H1 (cell line): ENCODE results near the gene ITGA5. TPM values are rescaled to one million over a fixed set of nuclear protein-coding genes. Genes with fewer than 3 reads are reported as not detected.

ENCODE experiments used
- CHD1 ChIP-seq: IDR thresholded peaks from 2 replicates; pipeline ENCODE4 v1.6.1; 2012; ENCODE audit warnings: low read depth, low read length, improper control_type of control experiment
- E2F6 ChIP-seq: IDR thresholded peaks from 2 replicates; pipeline ENCODE4 v1.6.1; 2012; ENCODE audit warnings: inconsistent platforms
- EGR1 ChIP-seq: IDR thresholded peaks from 2 replicates; pipeline ENCODE4 v1.6.1; 2011; ENCODE audit warnings: low read depth, low read length, borderline replicate concordance
- EZH2 ChIP-seq: fragments of 200-600 bp; sonication (generic); IDR thresholded peaks from 2 replicates; pipeline ENCODE4 v1.7.1; 2012; ENCODE audit warnings: low read depth, mild to moderate bottlenecking, moderate library complexity, low read length, inconsistent platforms; ENCODE audit not compliant: severe bottlenecking
- KDM1A ChIP-seq: fragments of 200-600, 300-600 bp; sonication (generic); IDR thresholded peaks from 2 replicates; pipeline ENCODE4 v1.7.1; 2016; ENCODE audit warnings: mild to moderate bottlenecking, low read length, borderline replicate concordance
- NANOG ChIP-seq: IDR thresholded peaks from 2 replicates; pipeline ENCODE4 v1.6.1; 2011; ENCODE audit warnings: low read length, low read depth, mild to moderate bottlenecking, inconsistent platforms; ENCODE audit not compliant: insufficient read depth, poor library complexity, severe bottlenecking
- PHF8 ChIP-seq: fragments of 200-600 bp; sonication (generic); conservative IDR thresholded peaks from 2 replicates; pipeline ENCODE4 v1.7.1; 2012; ENCODE audit warnings: low read depth, mild to moderate bottlenecking, inconsistent platforms, low read length, moderate library complexity
- SIRT6 ChIP-seq: IDR thresholded peaks from one replicate; pipeline ENCODE4 v1.7.1; 2012; ENCODE audit warnings: low read length, inconsistent platforms
- polyA plus RNA-seq, 7 experiments: library from polyadenylated mRNA; depleted of rRNA in 3 of 7; stranded (reverse) in 5 of 7; unstranded in 2 of 7; fragments of >200 nt in 5 of 7; fragments of 200-250 nt in 2 of 7; gene quantifications; 1 replicate in 5 of 7; 2 replicates in 1 of 7; 4 replicates in 1 of 7; pipeline versions ENCODE4 v1.2.1 to v1.2.3, GENCODE V29; 2011 to 2013; ENCODE audit warnings: missing spikeins in 2 of 7, mixed read lengths in 2 of 7
- total RNA-seq: library from RNA; stranded (reverse); fragmentation: NEBNext Ultra II Directional; extraction: Animal tissue kit (Norgen Biotek cat#: 25700); gene quantifications from 2 replicates; pipeline ENCODE4 v1.2.1, GENCODE V29; 2021
- TF ChIP-seq, protein P1 (sequence below): fragments of 300-600 bp; sonication (generic); IDR thresholded peaks from 2 replicates; pipeline ENCODE4 v1.7.1; 2012; ENCODE audit warnings: low read length, moderate library complexity, mild to moderate bottlenecking, inconsistent platforms; ENCODE audit not compliant: insufficient replicate concordance

The ITGA5 gene
- total and polyA plus RNA-seq, 2 of the 8 experiments (the other 6 are each of a cell fraction or from before 2014, with no cell fraction given): 11.6 to 19.4 TPM

GRCh38 chr12:54460317-54460923 lies 41.4 kb upstream of the ITGA5 start (continued):
- TF ChIP-seq, protein P1, sequence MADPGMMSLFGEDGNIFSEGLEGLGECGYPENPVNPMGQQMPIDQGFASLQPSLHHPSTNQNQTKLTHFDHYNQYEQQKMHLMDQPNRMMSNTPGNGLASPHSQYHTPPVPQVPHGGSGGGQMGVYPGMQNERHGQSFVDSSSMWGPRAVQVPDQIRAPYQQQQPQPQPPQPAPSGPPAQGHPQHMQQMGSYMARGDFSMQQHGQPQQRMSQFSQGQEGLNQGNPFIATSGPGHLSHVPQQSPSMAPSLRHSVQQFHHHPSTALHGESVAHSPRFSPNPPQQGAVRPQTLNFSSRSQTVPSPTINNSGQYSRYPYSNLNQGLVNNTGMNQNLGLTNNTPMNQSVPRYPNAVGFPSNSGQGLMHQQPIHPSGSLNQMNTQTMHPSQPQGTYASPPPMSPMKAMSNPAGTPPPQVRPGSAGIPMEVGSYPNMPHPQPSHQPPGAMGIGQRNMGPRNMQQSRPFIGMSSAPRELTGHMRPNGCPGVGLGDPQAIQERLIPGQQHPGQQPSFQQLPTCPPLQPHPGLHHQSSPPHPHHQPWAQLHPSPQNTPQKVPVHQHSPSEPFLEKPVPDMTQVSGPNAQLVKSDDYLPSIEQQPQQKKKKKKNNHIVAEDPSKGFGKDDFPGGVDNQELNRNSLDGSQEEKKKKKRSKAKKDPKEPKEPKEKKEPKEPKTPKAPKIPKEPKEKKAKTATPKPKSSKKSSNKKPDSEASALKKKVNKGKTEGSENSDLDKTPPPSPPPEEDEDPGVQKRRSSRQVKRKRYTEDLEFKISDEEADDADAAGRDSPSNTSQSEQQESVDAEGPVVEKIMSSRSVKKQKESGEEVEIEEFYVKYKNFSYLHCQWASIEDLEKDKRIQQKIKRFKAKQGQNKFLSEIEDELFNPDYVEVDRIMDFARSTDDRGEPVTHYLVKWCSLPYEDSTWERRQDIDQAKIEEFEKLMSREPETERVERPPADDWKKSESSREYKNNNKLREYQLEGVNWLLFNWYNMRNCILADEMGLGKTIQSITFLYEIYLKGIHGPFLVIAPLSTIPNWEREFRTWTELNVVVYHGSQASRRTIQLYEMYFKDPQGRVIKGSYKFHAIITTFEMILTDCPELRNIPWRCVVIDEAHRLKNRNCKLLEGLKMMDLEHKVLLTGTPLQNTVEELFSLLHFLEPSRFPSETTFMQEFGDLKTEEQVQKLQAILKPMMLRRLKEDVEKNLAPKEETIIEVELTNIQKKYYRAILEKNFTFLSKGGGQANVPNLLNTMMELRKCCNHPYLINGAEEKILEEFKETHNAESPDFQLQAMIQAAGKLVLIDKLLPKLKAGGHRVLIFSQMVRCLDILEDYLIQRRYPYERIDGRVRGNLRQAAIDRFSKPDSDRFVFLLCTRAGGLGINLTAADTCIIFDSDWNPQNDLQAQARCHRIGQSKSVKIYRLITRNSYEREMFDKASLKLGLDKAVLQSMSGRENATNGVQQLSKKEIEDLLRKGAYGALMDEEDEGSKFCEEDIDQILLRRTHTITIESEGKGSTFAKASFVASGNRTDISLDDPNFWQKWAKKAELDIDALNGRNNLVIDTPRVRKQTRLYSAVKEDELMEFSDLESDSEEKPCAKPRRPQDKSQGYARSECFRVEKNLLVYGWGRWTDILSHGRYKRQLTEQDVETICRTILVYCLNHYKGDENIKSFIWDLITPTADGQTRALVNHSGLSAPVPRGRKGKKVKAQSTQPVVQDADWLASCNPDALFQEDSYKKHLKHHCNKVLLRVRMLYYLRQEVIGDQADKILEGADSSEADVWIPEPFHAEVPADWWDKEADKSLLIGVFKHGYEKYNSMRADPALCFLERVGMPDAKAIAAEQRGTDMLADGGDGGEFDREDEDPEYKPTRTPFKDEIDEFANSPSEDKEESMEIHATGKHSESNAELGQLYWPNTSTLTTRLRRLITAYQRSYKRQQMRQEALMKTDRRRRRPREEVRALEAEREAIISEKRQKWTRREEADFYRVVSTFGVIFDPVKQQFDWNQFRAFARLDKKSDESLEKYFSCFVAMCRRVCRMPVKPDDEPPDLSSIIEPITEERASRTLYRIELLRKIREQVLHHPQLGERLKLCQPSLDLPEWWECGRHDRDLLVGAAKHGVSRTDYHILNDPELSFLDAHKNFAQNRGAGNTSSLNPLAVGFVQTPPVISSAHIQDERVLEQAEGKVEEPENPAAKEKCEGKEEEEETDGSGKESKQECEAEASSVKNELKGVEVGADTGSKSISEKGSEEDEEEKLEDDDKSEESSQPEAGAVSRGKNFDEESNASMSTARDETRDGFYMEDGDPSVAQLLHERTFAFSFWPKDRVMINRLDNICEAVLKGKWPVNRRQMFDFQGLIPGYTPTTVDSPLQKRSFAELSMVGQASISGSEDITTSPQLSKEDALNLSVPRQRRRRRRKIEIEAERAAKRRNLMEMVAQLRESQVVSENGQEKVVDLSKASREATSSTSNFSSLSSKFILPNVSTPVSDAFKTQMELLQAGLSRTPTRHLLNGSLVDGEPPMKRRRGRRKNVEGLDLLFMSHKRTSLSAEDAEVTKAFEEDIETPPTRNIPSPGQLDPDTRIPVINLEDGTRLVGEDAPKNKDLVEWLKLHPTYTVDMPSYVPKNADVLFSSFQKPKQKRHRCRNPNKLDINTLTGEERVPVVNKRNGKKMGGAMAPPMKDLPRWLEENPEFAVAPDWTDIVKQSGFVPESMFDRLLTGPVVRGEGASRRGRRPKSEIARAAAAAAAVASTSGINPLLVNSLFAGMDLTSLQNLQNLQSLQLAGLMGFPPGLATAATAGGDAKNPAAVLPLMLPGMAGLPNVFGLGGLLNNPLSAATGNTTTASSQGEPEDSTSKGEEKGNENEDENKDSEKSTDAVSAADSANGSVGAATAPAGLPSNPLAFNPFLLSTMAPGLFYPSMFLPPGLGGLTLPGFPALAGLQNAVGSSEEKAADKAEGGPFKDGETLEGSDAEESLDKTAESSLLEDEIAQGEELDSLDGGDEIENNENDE: no peak
- TF ChIP-seq KDM1A (no peak), NANOG (no peak), E2F6 (no peak), SIRT6 (no peak), EGR1 (no peak), EZH2 (no peak), CHD1 (no peak), PHF8 (no peak)
